ENCODE results near the gene CNOT9.

Gene CNOT9

DNA sequence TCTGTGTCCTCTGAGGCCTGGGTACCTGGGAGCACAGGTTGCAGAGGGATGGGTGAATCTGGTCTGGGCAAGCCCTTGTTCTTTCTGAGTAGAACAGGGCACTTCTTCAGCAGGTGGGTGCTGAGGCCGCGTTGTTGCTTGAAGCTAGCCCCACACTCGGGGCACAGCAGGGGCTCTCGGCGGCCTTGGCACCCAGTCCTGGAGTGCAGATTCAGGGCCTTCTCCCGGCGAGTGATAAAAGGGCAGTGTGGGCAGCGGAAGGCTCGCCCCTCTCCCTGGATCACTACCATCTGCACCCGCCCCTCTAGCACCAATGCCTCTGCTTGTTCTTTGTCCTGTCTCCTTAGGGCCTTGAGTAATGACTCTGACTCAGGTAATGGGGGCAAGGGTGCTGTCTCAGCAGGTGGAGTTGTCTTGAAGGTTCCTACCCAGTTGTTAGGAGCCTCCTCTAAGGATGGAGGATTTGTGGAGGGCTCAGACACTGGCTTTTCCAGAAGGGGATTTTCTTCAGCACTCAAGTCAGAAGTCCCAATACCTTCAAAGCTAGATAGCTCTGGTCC, 75.2 kb downstream of the CNOT9 start:
- Mint-ChIP-seq H3K36me3 (peaks cover 16% of the 10 kb centered on the region), H3K27ac (no peak overlapping the region), H3K9me3 (no peaks in the 10 kb centered on the region), H3K27me3 (no peaks in the 10 kb centered on the region), H3K4me1 (peaks cover 3% of the 10 kb centered on the region), H3K4me3 (no peak overlapping the region)
- ATAC-seq (ENCODE audit: low read depth): no peak
- no peak for DNase-seq (ENCODE audit: low spot score in 2 of 2)

DNA sequence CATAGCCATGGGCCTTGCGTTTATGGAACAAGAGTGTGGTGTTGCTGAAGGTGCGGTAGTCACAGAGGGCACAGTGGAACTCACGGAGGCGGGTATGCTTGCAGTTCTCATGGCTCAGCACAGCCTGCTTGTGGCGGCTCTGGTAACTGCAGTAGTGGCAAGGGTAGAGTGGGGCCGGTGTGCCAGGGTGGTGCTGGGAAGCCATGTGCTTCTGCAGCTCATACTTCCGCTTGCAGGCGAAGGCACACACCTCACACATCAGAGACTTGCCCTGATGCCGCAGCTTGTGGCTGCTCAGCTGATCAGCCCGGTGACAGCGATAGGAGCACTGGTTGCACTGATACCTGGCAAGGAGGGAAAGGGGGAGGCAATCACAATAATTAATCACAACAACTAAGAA, 76.1 kb downstream of the CNOT9 start:
- Mint-ChIP-seq H3K4me1 (peaks cover 3% of the 10 kb centered on the region), H3K36me3 (peaks cover 14% of the 10 kb centered on the region), H3K27me3 (no peaks in the 10 kb centered on the region), H3K9me3 (no peaks in the 10 kb centered on the region), H3K27ac (no peak overlapping the region), H3K4me3 (no peak overlapping the region)
- ATAC-seq (ENCODE audit: low read depth): no peak
- DNase-seq (ENCODE audit: low spot score in 2 of 2): no peak

DNA sequence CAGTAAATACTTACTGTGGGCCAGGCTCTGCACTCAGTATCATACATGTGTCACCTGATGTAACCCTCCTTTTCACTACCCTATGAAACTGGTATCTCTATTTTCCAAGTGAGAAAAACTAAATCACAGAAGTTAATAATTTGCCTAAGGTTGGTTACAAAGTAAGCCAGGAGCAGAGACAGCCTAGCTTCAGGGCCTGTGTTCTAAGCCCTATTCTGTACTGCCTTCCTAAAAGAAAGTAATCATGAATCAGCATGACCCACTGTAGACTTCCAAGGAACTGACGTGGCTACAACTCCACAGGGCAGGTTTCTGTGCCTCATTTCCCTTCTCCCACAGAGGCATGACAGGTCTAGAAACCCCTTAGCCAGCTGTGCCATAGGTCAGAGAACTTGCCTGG, 76.5 kb downstream of the CNOT9 start:
- DNase-seq (ENCODE audit: low spot score in 2 of 2): no peak
- H3K9me3 Mint-ChIP-seq: no peaks in the 10 kb centered on the region
- H3K36me3 Mint-ChIP-seq: peaks cover 15% of the 10 kb centered on the region
- H3K27ac Mint-ChIP-seq: no peak overlapping the region
- H3K4me1 Mint-ChIP-seq: peaks cover 3% of the 10 kb centered on the region
- ATAC-seq (ENCODE audit: low read depth): no peak
- no peak overlapping the region for H3K4me3 Mint-ChIP-seq
- H3K27me3 Mint-ChIP-seq: no peaks in the 10 kb centered on the region
